GM12873 (cell line): Measurements from ENCODE around the gene ATP2A3.

ENCODE experiments used
- CTCF ChIP-seq: IDR thresholded peaks from 2 replicates; pipeline ENCODE4 v1.5.1; 2012; ENCODE audit warnings: low read depth, mild to moderate bottlenecking, moderate library complexity, low read length, control low read depth; ENCODE audit not compliant: insufficient read depth; ENCODE audit errors: missing control alignments

Gene ATP2A3

DNA sequence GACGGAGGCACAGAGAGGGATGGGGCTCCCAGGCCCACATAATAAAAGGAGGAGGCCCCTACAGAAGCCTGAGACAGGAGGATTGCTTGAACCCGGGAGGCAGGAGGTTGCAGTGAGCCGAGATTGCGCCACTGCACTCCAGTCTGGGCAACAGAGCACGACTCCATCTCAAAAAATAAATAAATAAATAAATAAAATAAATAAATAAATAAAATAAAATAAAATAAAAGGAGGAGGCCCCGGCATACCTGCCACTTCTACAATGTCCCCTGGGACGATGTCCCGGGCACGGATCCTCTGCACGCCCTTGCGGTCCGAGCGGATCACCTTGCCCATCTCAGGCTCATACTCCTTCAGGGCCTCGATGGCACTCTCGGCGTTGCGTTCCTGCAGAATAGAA, 13.2 kb downstream of the ATP2A3 start:
- TF ChIP-seq CTCF: no peak

DNA sequence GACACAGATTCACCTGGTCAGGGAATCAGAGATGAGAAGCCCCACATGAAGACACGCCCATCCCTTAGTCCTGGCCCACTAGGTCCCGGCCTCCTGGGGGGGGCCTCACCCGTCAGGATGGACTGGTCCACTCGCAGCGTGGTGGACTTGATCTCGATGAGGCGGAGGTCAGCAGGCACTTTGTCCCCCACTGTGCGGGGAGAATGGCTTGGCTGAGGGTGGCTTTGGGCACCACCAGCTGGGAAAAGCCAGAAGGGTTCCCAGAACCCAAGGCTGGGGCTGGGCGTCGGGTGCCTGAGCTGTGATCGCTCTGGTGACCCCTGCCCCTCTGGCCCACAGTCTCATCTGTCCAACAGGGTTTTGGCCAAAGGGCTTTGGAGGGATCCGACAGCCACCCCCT, 13.7 kb downstream of the ATP2A3 start:
- TF ChIP-seq CTCF: no peak

DNA sequence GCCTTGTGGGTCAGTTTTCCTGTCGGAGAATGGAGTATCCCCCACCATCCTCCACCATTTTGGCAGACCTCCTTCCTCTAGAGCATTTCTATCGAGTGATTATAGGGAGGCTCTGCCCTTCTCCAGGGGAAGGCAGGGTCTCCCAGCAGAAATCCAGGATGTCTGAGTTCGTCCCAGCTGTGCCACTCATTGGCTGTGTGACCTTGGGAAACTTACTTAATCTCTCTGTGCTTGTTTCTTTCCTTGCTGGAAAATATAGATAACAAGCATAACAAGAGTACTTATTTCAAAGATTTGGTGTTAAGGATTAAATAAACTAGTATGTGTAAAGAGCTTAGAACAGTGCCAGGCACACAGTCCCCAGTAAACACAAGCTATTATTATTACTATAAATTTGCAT, 14.8 kb downstream of the ATP2A3 start:
- TF ChIP-seq CTCF: no peak

GRCh38 chr17:3947318-3947810, 16.9 kb downstream of the ATP2A3 start:
- no peak for TF ChIP-seq CTCF

DNA sequence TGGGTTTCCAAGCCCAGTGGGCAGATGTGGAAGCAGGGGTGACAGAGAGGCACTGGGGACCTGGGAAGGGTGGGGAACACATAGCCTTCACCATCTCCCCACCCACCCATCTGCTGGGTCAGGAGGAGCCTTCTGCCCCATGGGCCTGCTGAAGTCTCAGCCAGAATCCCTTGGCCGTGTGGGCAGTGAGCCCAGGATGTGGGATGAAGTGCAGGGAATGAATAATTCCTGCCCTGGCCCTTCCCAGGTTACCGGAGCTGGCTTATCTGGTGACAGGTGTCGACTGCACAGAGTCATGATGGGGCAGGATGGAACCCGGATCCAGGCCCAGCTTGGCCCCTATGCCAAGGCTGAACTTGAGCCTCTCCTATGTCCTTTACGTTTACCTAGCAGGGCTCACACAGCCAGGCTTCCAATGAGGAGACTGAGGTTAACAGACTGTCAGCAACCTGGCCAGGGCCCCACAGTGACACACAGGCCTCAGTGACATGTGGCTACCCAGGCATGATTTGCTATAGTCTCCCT, 17.5 kb downstream of the ATP2A3 start:
- TF ChIP-seq CTCF: no peak

- TF ChIP-seq CTCF: no peak
Observed at GRCh38 chr17:3944485-3945388, 19.5 kb downstream of the ATP2A3 start.

DNA sequence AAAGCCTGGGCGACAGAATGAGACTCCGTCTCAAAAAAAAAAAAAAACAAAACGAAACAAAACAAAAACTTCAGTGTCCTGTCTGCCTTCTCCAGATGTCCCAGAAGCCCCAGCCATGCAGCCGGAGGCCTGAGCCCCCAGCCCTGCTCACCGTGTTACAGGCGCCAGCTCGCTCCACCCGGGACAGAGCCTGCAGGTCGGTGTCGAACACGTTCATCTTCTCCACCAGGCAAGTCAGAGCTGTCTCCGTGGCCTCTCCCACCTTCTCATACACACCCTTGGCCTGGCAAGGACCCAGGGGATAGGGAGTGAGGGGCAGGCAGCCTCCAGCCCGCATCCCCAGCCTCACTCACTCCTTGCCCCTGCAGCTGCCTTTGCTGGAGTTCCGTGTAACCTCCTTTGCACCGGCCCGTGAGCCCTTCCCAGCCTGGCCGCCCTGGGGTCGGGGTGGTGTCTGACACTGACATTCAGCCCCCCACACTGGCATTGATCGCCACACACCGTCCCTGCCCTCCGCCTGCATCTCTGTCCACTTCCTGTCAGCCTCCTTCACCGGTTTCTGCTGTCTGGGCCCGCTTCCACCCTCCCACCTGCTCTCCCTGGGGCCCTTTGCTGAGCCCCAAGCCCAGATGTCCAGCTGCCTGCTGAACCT, 20.9 kb downstream of the ATP2A3 start:
- TF ChIP-seq CTCF: no peak
